Neuronal stem cell (in vitro differentiated cells): ENCODE measurements around the gene MCTP1.

Source experiments
- DNase-seq: peaks from one replicate; pipeline ENCODE4 v3.0.0-alpha.2; 2013; ENCODE audit warnings: low spot score
- H2AFZ ChIP-seq: one replicate; pipeline ENCODE4 v1.6.1; 2013; ENCODE audit warnings: mild to moderate bottlenecking, low read length, inconsistent platforms
- H2AK5ac ChIP-seq: 2 replicates; pipeline ENCODE4 v1.6.1; 2013; ENCODE audit warnings: low read depth, mild to moderate bottlenecking, inconsistent platforms, low read length, moderate library complexity, mixed read lengths
- H2BK120ac ChIP-seq: 2 replicates; pipeline ENCODE4 v1.6.1; 2013; ENCODE audit warnings: low read depth, mild to moderate bottlenecking, inconsistent platforms, low read length, moderate library complexity, mixed read lengths
- H2BK12ac ChIP-seq: one replicate; pipeline ENCODE4 v1.6.1; 2013; ENCODE audit warnings: low read length, inconsistent platforms
- H2BK15ac ChIP-seq: 2 replicates; pipeline ENCODE4 v1.6.1; 2013; ENCODE audit warnings: mild to moderate bottlenecking, low read length, inconsistent platforms, mixed read lengths
- H2BK5ac ChIP-seq: one replicate; pipeline ENCODE4 v1.6.1; 2013; ENCODE audit warnings: inconsistent platforms, mild to moderate bottlenecking, low read length, moderate library complexity
- H3K14ac ChIP-seq: one replicate; pipeline ENCODE4 v1.6.1; 2013; ENCODE audit warnings: low read length, inconsistent platforms
- H3K18ac ChIP-seq: 2 replicates; pipeline ENCODE4 v1.6.1; 2013; ENCODE audit warnings: low read length, inconsistent platforms
- H3K23ac ChIP-seq: 2 replicates; pipeline ENCODE4 v1.6.1; 2013; ENCODE audit warnings: low read depth, mild to moderate bottlenecking, mixed read lengths, low read length, inconsistent platforms; ENCODE audit not compliant: poor library complexity
- H3K27ac ChIP-seq: replicated peaks from 3 replicates; pipeline ENCODE4 v1.5.1; 2013; ENCODE audit warnings: low read length, inconsistent platforms
- H3K27me3 ChIP-seq, 3 experiments: 2 replicates each; pipeline ENCODE4 v1.6.1; 2013; ENCODE audit warnings: low read length in 3 of 3, mild to moderate bottlenecking in 2 of 3, inconsistent platforms in 1 of 3, low read depth in 1 of 3, mixed read lengths in 1 of 3, moderate library complexity in 1 of 3; ENCODE audit not compliant: control insufficient read depth in 3 of 3, insufficient read depth in 3 of 3
- H3K36me3 ChIP-seq, 2 donors: replicated peaks in 1 of 2; 2 replicates each; pipeline ENCODE4 v1.6.1; 2013; ENCODE audit warnings: low read length in 2 of 2; ENCODE audit not compliant: control insufficient read depth in 2 of 2, insufficient read depth in 2 of 2
- H3K4ac ChIP-seq: 2 replicates; pipeline ENCODE4 v1.6.1; 2013; ENCODE audit warnings: inconsistent platforms, mild to moderate bottlenecking, low read length, moderate library complexity
- H3K4me1 ChIP-seq, 2 donors: 1 replicate in 1 of 2; 2 replicates in 1 of 2; pipeline ENCODE4 v1.6.1; 2013; ENCODE audit warnings: low read length in 2 of 2, low read depth in 1 of 2; ENCODE audit not compliant: control insufficient read depth in 2 of 2, insufficient read depth in 1 of 2
- H3K4me2 ChIP-seq: one replicate; pipeline ENCODE4 v1.6.1; 2013; ENCODE audit warnings: mild to moderate bottlenecking, low read length, inconsistent platforms; ENCODE audit not compliant: insufficient read depth, poor library complexity, severe bottlenecking
- H3K4me3 ChIP-seq, 2 donors: 2 replicates each; pipeline ENCODE4 v1.5.1; 2013; ENCODE audit warnings: low read length in 2 of 2, mild to moderate bottlenecking in 2 of 2, inconsistent platforms in 1 of 2, moderate library complexity in 1 of 2
- H3K79me1 ChIP-seq: one replicate; pipeline ENCODE4 v1.6.1; 2013; ENCODE audit warnings: low read depth, mild to moderate bottlenecking, inconsistent platforms, low read length, moderate library complexity
- H3K9ac ChIP-seq: one replicate; pipeline ENCODE4 v1.6.1; 2013; ENCODE audit warnings: mild to moderate bottlenecking, low read depth, low read length, inconsistent platforms; ENCODE audit not compliant: poor library complexity
- H3K9me3 ChIP-seq, 2 donors: replicated peaks in 1 of 2; 2 replicates each; pipeline versions ENCODE3 to v1.6.1; 2013; ENCODE audit warnings: low read length in 2 of 2, mild to moderate bottlenecking in 2 of 2, inconsistent platforms in 1 of 2, low read depth in 1 of 2, mixed read lengths in 1 of 2, moderate library complexity in 1 of 2; ENCODE audit not compliant: control insufficient read depth in 2 of 2, insufficient read depth in 1 of 2
- H4K8ac ChIP-seq: one replicate; pipeline ENCODE4 v1.6.1; 2013; ENCODE audit warnings: low read depth, mild to moderate bottlenecking, inconsistent platforms, low read length, moderate library complexity
- H4K91ac ChIP-seq: one replicate; pipeline ENCODE4 v1.6.1; 2013; ENCODE audit warnings: low read length, low read depth, mild to moderate bottlenecking, inconsistent platforms; ENCODE audit not compliant: poor library complexity
- WGBS, 2 donors: extraction: QIAGEN DNeasy Blood & Tissue Kit; methylation state at CpG; one replicate each; pipeline ENCODE4 v1.1.7; 2013; ENCODE audit warnings: missing lambda C conversion rate in 2 of 2, mixed read lengths in 1 of 2; ENCODE audit not compliant: insufficient read length in 2 of 2, insufficient replicate concordance in 1 of 2; ENCODE audit errors: extremely low coverage in 2 of 2; 5-methylcytosine and 5-hydroxymethylcytosine counted together

The MCTP1 gene

DNA sequence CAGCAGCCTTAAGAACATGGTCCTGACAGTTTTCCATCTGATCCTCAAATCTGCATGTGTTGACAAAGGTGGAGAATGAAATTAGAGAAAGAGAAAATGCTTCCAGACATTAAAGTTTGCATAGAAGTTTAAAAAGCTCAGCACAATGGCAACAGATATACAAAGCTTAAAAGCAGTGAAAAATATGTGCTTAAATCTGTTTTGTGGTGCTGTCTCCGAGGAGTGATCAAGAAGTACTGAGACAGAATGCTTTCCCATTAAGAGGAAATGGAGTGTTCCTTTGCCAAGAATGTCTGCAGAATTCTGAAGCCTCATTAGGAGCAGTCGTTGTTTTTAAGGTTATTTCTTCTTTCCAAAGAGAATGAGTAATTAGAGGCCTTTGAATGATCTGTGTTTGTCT is 131.4 kb downstream of the MCTP1 start:
- Histone ChIP-seq H2AK5ac (no peak overlapping the region), H3K4me3 (no peak overlapping the region), H3K36me3 (no peaks in the 10 kb centered on the region), H2BK5ac (no peak overlapping the region), H3K9me3 (no peaks in the 10 kb centered on the region), H3K27ac (no peak overlapping the region), H3K14ac (no peak overlapping the region), H3K23ac (no peak overlapping the region), H3K27me3 (no peaks in the 10 kb centered on the region), H3K4ac (no peak overlapping the region), H3K4me1 (peaks cover 3 to 4% of the 10 kb centered on the region in 2 donors), H3K4me2 (no peak overlapping the region), H2BK12ac (no peak overlapping the region), H4K91ac (no peak overlapping the region), H2AFZ (no peak overlapping the region), H3K18ac (no peak overlapping the region), H3K9ac (no peak overlapping the region), H4K8ac (no peak overlapping the region), H2BK15ac (no peak overlapping the region), H3K79me1 (no peaks in the 10 kb centered on the region), H2BK120ac (no peak overlapping the region)
- no peak for DNase-seq
- no CpG with 5 or more reads among the region's 2 CpGs for WGBS, 2 donors

DNA sequence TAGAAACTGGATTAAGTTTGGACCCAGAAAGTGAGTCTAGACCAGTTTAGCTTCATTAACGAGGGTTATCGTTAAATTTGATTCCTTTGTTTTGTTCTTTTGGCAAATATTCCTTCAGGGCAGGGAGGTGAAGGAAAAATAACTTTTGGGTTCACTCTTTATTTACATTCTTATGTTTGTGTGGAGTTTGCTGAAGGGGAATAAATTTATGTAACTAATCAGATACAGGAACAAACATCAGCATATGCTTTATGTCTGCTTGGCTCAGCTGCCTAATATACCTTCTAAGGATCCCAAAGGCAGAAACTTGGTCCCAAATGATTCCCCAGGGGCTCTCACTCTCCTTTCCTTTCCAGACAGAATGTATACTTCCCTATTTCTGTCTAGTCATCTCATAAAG is 132.4 kb downstream of the MCTP1 start:
- Histone ChIP-seq H3K4me3 (no peak overlapping the region), H2BK12ac (no peak overlapping the region), H3K23ac (no peak overlapping the region), H3K4me2 (no peak overlapping the region), H2AFZ (no peak overlapping the region), H3K79me1 (no peaks in the 10 kb centered on the region), H2BK5ac (no peak overlapping the region), H3K4me1 (peaks cover 3 to 4% of the 10 kb centered on the region in 2 donors), H2AK5ac (no peak overlapping the region), H3K9ac (no peak overlapping the region), H2BK15ac (no peak overlapping the region), H3K4ac (no peak overlapping the region), H3K36me3 (no peaks in the 10 kb centered on the region), H3K27ac (no peak overlapping the region), H3K9me3 (no peaks in the 10 kb centered on the region), H3K14ac (no peak overlapping the region), H4K8ac (no peak overlapping the region), H2BK120ac (no peak overlapping the region), H3K27me3 (no peaks in the 10 kb centered on the region), H3K18ac (no peak overlapping the region), H4K91ac (no peak overlapping the region)
- no peak for DNase-seq
- no CpG with 5 or more reads among the region's 2 CpGs for WGBS, 2 donors

DNA sequence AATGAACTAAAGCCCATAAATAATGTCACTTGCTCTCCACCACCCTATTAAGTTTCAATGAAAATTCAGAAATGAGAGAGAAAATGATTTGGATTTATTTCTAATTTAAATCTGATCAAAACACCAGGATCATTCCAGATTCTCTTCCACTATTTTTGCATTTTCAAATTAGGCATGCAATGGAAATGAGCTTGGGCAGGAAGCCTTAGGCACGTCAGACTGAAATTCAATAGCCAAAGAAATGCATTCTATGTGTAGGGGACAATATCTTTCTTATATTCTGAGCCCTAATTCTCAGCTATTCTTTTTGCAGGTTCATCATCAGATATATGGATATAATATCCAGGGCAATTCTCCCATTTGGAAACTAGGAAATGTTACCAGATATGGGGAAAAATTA is 132.8 kb downstream of the MCTP1 start:
- Histone ChIP-seq H3K4me3 (no peak overlapping the region), H3K9ac (no peak overlapping the region), H2AFZ (no peak overlapping the region), H3K4me2 (no peak overlapping the region), H3K14ac (no peak overlapping the region), H2BK5ac (no peak overlapping the region), H3K79me1 (no peaks in the 10 kb centered on the region), H3K9me3 (no peaks in the 10 kb centered on the region), H2AK5ac (no peak overlapping the region), H3K4ac (no peak overlapping the region), H3K36me3 (no peaks in the 10 kb centered on the region), H2BK120ac (no peak overlapping the region), H2BK15ac (no peak overlapping the region), H3K27ac (no peak overlapping the region), H3K27me3 (no peaks in the 10 kb centered on the region), H3K18ac (no peak overlapping the region), H2BK12ac (no peak overlapping the region), H3K23ac (no peak overlapping the region), H4K91ac (no peak overlapping the region), H4K8ac (no peak overlapping the region), H3K4me1 (peaks cover 3 to 4% of the 10 kb centered on the region in 2 donors)
- DNase-seq: no peak
- WGBS, 2 donors: no CpG with 5 or more reads among the region's 1 CpG

DNA sequence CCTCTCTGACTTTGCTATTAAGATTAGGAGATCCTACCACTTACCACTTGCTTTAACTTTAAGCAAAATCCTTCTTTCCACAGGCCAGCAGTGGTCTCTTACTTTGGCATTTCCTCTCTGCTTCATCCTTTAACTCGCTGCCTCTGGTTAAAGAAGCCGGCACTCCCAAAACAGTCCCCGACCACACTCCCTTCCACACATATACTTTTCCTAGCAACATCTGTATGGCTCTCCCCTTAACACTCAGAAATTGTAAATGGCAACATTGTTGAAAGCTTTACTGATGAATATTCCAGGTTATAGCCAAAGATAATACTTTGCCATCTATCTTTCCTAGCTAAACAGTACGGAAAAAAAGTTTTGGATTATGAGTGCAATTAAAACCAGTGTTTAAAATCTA is 133.2 kb downstream of the MCTP1 start:
- H2AFZ ChIP-seq: no peak overlapping the region
- H2BK15ac ChIP-seq: no peak overlapping the region
- no peak overlapping the region for H3K14ac ChIP-seq
- H2BK120ac ChIP-seq: no peak overlapping the region
- H3K27ac ChIP-seq: no peak overlapping the region
- DNase-seq: no peak
- H2BK12ac ChIP-seq: no peak overlapping the region
- no peak overlapping the region for H3K18ac ChIP-seq
- no peak overlapping the region for H3K4me2 ChIP-seq
- H3K4me1 ChIP-seq: peaks cover 3 to 4% of the 10 kb centered on the region in 2 donors
- no peak overlapping the region for H3K4me3 ChIP-seq
- no peaks in the 10 kb centered on the region for H3K36me3 ChIP-seq
- H2BK5ac ChIP-seq: no peak overlapping the region
- H3K9me3 ChIP-seq: no peaks in the 10 kb centered on the region
- H4K8ac ChIP-seq: no peak overlapping the region
- H3K9ac ChIP-seq: no peak overlapping the region
- no peak overlapping the region for H3K23ac ChIP-seq
- H3K79me1 ChIP-seq: no peaks in the 10 kb centered on the region
- no peak overlapping the region for H4K91ac ChIP-seq
- no peaks in the 10 kb centered on the region for H3K27me3 ChIP-seq
- H2AK5ac ChIP-seq: no peak overlapping the region
- WGBS, 2 donors: no CpG with 5 or more reads among the region's 4 CpGs
- no peak overlapping the region for H3K4ac ChIP-seq
